PFSK-1 (cell line): ENCODE data around the gene ADAR.

Experiments used
- FOXP2 ChIP-seq: optimal IDR thresholded peaks from 2 replicates; pipeline ENCODE3; 2011; ENCODE audit warnings: borderline replicate concordance, control low read depth, inconsistent platforms; ENCODE audit not compliant: insufficient read depth; ENCODE audit errors: extremely low read length, extremely low read depth
- POLR2AphosphoS5 ChIP-seq: IDR thresholded peaks from 2 replicates; pipeline ENCODE4 v1.6.1; 2012; ENCODE audit warnings: low read depth, mild to moderate bottlenecking, control low read depth, low read length, moderate library complexity
- REST ChIP-seq, 2 experiments: IDR thresholded peaks; 2 replicates each; pipeline versions ENCODE4 v1.6.1 to v1.8.0; 2011 to 2012; ENCODE audit warnings: low read depth in 2 of 2, low read length in 2 of 2, control low read depth in 1 of 2, inconsistent platforms in 1 of 2, mild to moderate bottlenecking in 1 of 2, moderate library complexity in 1 of 2; ENCODE audit not compliant: insufficient read depth in 1 of 2
- SIN3A ChIP-seq: IDR thresholded peaks from 2 replicates; pipeline ENCODE4 v1.6.1; 2012; ENCODE audit warnings: mild to moderate bottlenecking, low read length, moderate library complexity, borderline replicate concordance; ENCODE audit not compliant: insufficient read depth
- TAF1 ChIP-seq: IDR thresholded peaks from 2 replicates; pipeline ENCODE4 v1.6.1; 2012; ENCODE audit warnings: low read length, control low read depth, borderline replicate concordance; ENCODE audit not compliant: insufficient read depth

Gene ADAR

GRCh38 chr1:154603317-154603716 is 4.7 kb downstream of the ADAR start:
- TF ChIP-seq POLR2AphosphoS5, result no peak
- TF ChIP-seq REST (IDR thresholded peaks at IDR 0.05; ENCODE audit: insufficient read depth in 1 of 2, low read depth in 2 of 2, low read length in 2 of 2), result no peak
- no peak for TF ChIP-seq FOXP2
- TF ChIP-seq TAF1, result no peak
- TF ChIP-seq SIN3A, result no peak

DNA sequence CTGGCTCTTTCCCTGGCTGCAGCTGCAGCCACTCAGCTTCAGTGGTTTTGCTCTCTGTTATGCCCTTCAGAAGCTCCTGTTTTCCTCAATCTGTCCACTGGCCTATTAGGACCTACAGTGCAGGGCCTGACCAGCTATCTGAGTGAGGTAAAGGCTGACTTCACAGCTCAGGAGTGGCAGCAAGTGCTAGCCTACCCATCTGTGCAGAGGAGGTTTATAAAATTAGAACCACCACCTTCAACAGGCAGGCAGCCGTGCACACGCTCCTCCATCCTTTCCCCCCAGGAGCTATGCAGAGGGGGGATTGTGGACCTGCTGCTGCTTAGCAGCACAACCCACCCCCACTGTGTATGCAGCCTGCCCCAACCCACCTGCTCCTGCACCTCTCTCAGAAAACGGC is 8.3 kb downstream of the ADAR start:
- TF ChIP-seq REST (IDR thresholded peaks at IDR 0.05; ENCODE audit: insufficient read depth in 1 of 2, low read depth in 2 of 2, low read length in 2 of 2) (no peak), SIN3A (no peak), TAF1 (no peak), FOXP2 (no peak), POLR2AphosphoS5 (no peak)

DNA sequence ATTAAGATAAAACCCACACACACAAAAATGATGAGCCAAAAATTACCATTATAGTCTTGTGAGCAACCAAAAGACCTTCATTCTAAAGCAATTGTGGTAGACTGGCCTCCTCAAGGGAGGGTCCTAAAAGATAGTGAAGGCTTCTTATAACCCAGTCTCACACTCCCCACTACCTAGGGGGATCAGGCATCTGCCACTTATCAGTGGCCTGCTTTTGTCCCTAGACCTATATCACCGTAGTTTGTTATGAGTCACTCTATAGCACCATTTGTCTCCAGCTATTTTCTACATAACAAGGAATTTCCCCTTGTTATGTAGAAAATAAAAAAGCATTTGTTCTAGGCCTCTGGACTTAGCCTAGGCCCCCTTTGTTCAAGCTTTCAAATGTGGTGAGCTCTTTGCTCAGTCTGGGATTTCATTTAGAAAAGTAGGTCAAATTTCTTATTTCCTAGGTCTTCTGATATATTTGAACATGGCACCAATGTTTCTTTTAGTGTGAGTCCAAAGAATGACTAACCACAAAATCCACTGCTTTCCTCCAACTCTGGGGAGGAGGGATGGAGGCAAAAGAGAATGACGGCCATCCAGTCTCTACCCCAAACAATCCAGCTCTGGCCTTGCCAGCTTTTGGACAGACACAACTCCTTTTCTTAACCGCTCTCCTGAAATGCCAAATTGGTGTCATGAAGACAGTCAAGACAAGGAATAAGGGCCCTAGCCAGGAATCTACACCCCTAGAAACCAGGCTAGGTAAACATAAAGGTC is 8.9 kb downstream of the ADAR start:
- no peak for TF ChIP-seq SIN3A
- no peak for TF ChIP-seq FOXP2
- TF ChIP-seq POLR2AphosphoS5, result no peak
- TF ChIP-seq REST (IDR thresholded peaks at IDR 0.05; ENCODE audit: insufficient read depth in 1 of 2, low read depth in 2 of 2, low read length in 2 of 2), result no peak
- TF ChIP-seq TAF1, result no peak

GRCh38 chr1:154595621-154596020 is 12.4 kb downstream of the ADAR start:
- TF ChIP-seq POLR2AphosphoS5 (no peak), TAF1 (no peak), REST (IDR thresholded peaks at IDR 0.05; ENCODE audit: insufficient read depth in 1 of 2, low read depth in 2 of 2, low read length in 2 of 2) (no peak), SIN3A (no peak), FOXP2 (no peak)

GRCh38 chr1:154594811-154595210 is 13.2 kb downstream of the ADAR start:
- no peak for TF ChIP-seq FOXP2
- TF ChIP-seq SIN3A, result no peak
- no peak for TF ChIP-seq TAF1
- TF ChIP-seq REST (IDR thresholded peaks at IDR 0.05; ENCODE audit: insufficient read depth in 1 of 2, low read depth in 2 of 2, low read length in 2 of 2), result no peak
- TF ChIP-seq POLR2AphosphoS5, result no peak
